Colonic mucosa (tissue), 4 donors: Measurements from ENCODE around the gene PGAP3. TPM values are rescaled to one million over a fixed set of nuclear protein-coding genes. Genes with fewer than 3 reads are reported as not detected.

Source experiments
- DNase-seq: peaks from one replicate; pipeline ENCODE4 v3.0.0-alpha.2; 2020
- H3K27ac ChIP-seq: fragments of 200-600 bp; one replicate; pipeline ENCODE4 v1.8.0; 2021
- H3K27me3 ChIP-seq: fragments of 200-600 bp; one replicate; pipeline ENCODE4 v1.8.0; 2021
- H3K36me3 ChIP-seq: fragments of 200-600 bp; one replicate; pipeline ENCODE4 v1.8.0; 2021
- H3K4me1 ChIP-seq: fragments of 200-600 bp; one replicate; pipeline ENCODE4 v1.8.0; 2021; ENCODE audit warnings: mild to moderate bottlenecking
- H3K4me3 ChIP-seq: fragments of 200-600 bp; one replicate; pipeline ENCODE4 v1.8.0; 2021
- H3K9ac ChIP-seq, 2 donors: one replicate each; pipeline ENCODE4 v1.7.0; 2013; ENCODE audit warnings: control low read depth in 2 of 2, low read depth in 2 of 2, low read length in 2 of 2
- H3K9me3 ChIP-seq: fragments of 200-600 bp; one replicate; pipeline ENCODE4 v1.8.0; 2021
- intact Hi-C: fragments of 100-400 bp; cut with DNase I; formaldehyde crosslinking; loops from one replicate; pipeline ENCODE4 v1.14.1; 2022
- total RNA-seq, 2 donors: library from RNA; stranded (reverse); fragmentation: NEBNext Ultra II Directional in 1 of 2; extraction: Animal tissue kit (Norgen Biotek cat#: 25700) in 1 of 2; gene quantifications; one replicate each; pipeline ENCODE4 v1.2.1, GENCODE V29; 2021
- TF ChIP-seq, protein P1 (sequence below): fragments of 200-600 bp; IDR thresholded peaks from one replicate; pipeline ENCODE4 v1.8.0; 2022; ENCODE audit warnings: antibody characterized with exemption, mild to moderate bottlenecking
- donor health status: healthy.
- donor health status: DM: no; HTN: no; CAD: no.
- donor health status: DM: no; HTN: no; CAD: no.

The PGAP3 gene
- total RNA-seq, 2 donors from 2014 or later, result 37.3 to 42.0 TPM

DNA sequence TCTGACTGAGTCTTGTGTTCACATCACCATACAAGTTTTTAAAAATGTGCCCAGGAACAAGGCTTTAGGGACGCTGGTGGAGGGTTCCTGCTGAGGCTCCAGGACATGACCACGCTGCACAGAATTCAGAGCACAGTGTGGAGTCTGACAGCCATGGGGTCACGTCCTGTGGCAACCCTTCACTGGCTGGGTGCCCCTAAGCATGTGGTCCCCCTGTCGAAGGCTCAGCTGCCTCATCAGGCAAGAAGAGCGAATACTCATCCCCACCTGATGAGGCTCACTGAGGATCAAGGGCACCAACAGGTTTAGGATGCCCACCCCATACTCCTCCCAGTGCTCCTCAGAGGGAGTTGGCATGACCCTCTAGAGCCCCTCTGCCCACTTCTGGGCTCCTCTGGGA lies 13.7 kb downstream of the PGAP3 start:
- intact Hi-C loops, result no loop called here
- H3K4me3 ChIP-seq, result no peak overlapping the region
- DNase-seq, result no peak
- H3K4me1 ChIP-seq, result peaks cover 11% of the 10 kb centered on the region
- TF ChIP-seq, protein P1, sequence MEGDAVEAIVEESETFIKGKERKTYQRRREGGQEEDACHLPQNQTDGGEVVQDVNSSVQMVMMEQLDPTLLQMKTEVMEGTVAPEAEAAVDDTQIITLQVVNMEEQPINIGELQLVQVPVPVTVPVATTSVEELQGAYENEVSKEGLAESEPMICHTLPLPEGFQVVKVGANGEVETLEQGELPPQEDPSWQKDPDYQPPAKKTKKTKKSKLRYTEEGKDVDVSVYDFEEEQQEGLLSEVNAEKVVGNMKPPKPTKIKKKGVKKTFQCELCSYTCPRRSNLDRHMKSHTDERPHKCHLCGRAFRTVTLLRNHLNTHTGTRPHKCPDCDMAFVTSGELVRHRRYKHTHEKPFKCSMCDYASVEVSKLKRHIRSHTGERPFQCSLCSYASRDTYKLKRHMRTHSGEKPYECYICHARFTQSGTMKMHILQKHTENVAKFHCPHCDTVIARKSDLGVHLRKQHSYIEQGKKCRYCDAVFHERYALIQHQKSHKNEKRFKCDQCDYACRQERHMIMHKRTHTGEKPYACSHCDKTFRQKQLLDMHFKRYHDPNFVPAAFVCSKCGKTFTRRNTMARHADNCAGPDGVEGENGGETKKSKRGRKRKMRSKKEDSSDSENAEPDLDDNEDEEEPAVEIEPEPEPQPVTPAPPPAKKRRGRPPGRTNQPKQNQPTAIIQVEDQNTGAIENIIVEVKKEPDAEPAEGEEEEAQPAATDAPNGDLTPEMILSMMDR, result no peak
- no peaks in the 10 kb centered on the region for H3K9me3 ChIP-seq
- no peak overlapping the region for H3K27ac ChIP-seq
- H3K36me3 ChIP-seq, result no peaks in the 10 kb centered on the region
- peak overlapping the region; percentile 5 to 88 for H3K9ac ChIP-seq
- H3K27me3 ChIP-seq, result no peaks in the 10 kb centered on the region

DNA sequence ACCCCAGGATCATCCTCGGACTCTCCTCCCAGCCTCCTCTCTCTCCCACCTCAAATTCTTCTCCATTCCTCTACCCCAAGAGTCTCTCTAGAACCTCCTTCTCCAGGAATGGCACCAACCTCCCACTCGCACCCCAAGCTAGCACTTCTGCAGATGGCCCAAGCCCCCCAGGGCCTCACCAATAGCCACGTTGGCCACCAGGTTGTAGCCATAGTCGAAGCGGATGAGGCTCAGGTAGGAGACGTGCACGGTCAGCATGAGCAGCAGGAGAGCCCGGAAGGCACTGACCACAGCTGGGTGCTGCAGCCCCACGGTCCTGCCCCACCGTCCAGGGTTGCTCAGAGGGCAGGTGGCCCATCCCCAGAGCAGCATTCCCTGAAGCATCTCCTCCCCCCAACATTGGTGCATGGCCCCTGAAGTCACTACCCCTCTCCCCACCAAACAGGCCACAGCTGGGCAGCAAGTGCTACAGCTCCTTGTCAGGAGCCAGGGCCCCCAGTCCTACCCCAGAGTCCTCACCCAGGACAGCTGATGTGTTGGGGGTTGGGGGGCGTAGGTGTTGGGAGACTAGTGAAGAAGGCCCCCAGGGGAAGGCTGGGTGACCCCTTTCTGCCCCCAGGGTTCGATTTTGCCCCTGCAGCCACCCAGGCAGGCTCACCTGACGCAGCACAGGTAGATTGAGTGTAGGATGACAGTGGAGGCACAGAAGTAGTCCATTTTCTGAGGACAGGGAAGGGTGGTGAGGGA lies 14.3 kb downstream of the PGAP3 start:
- Histone ChIP-seq H3K4me1 (peaks cover 10% of the 10 kb centered on the region), H3K9ac (peak overlapping the region in 1 of 2 donors; percentile 88), H3K27me3 (no peaks in the 10 kb centered on the region), H3K36me3 (no peaks in the 10 kb centered on the region), H3K9me3 (no peaks in the 10 kb centered on the region), H3K27ac (no peak overlapping the region), H3K4me3 (no peak overlapping the region)
- intact Hi-C loops, result no loop called here
- DNase-seq, result no peak
- TF ChIP-seq, protein P1, result no peak

DNA sequence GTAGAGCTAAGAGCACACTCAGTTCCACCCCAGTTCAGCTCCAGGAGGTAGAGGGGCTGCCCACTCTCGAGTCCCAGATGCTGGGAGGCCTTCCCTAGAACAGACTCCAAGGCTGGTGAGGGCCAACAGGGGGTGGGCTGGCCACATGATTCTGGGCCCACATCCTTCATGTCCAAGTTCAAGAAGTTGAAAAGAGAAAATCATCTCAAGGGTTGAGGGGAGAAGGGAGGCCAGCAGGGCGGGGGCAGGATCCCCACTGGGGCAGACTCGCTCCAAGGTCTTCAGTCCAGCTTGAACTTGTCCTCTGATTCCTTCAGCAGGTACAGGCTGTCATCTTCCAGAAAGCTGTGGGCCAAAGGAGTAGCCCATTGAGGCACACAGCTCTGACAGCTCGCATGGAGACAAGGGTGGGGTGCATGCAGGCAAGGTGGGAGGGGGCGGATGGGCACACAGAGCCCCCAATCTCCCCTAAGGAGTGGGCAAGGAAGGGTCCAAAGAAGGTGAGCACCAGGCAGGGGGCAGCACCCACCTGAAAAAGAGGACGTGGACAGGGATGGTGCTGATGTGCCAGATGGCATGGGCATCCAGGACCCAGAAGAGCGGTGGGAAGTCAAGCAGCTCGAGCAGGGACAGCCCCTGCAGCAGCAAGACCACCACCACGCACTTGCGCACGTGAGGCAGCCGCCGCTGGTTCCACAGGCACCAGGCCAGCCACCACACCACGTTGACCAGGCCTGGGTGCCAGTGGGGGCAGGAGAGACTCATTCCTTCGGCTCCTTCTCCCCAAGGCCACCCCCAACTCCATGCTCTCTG lies 15.1 kb downstream of the PGAP3 start:
- H3K9me3 ChIP-seq, result no peaks in the 10 kb centered on the region
- no peaks in the 10 kb centered on the region for H3K36me3 ChIP-seq
- H3K27me3 ChIP-seq, result peaks cover 8% of the 10 kb centered on the region
- H3K4me1 ChIP-seq, result peaks cover 10% of the 10 kb centered on the region
- DNase-seq, result no peak
- H3K27ac ChIP-seq, result no peak overlapping the region
- intact Hi-C loops, result no loop called here
- TF ChIP-seq, protein P1, result peak; percentile 8
- H3K4me3 ChIP-seq, result no peak overlapping the region
- peak overlapping the region in 1 of 2 donors; percentile 64 for H3K9ac ChIP-seq

DNA sequence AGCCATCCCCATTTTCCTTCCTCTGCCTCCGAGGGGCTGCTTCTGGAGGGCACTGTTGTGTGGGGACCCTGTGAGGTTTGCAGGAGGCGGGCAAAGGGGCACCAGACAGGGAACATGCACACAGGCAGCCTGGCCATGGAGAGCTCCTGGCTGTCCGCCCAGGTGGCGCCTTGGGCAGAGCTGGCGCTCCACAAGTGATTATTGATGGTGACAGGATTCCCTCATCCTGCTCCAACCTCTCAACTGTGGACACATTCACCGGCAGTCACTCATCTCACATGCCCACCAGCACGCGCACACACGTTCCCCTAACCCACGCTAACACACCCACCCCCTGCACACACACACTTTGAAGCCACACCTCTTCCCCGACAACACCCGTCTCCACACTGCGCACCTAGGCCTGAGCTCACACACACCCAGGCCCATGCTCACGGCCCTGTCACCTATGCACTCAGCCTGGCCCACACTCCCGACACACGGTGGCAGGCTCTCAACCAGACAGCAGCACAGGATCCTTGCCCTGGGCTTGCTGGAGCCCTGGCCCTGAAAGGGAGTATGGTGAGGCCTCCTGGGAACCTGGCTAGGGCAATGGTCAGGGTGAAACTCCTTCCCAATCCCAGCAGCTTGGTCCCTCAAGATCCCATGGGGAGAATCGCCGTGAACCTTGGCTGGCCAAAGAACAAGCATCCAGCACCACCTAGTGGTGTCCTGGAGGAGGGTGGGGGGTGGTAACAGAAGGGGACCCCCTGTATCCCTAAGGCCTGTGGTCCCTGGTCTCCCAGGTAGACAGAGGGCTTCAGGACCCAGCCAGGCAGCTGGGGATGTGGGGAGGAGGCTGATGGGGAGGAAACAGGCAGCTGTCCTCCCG lies 16.0 kb downstream of the PGAP3 start:
- H3K4me1 ChIP-seq, result peaks cover 14% of the 10 kb centered on the region
- H3K4me3 ChIP-seq, result no peak overlapping the region
- no peaks in the 10 kb centered on the region for H3K36me3 ChIP-seq
- TF ChIP-seq, protein P1, result peak; percentile 57
- peak overlapping the region in 1 of 2 donors; percentile 64 for H3K9ac ChIP-seq
- H3K27ac ChIP-seq, result no peak overlapping the region
- intact Hi-C loops, result no loop called here
- peaks cover 16% of the 10 kb centered on the region for H3K27me3 ChIP-seq
- H3K9me3 ChIP-seq, result no peaks in the 10 kb centered on the region
- peak; percentile 72 for DNase-seq

DNA sequence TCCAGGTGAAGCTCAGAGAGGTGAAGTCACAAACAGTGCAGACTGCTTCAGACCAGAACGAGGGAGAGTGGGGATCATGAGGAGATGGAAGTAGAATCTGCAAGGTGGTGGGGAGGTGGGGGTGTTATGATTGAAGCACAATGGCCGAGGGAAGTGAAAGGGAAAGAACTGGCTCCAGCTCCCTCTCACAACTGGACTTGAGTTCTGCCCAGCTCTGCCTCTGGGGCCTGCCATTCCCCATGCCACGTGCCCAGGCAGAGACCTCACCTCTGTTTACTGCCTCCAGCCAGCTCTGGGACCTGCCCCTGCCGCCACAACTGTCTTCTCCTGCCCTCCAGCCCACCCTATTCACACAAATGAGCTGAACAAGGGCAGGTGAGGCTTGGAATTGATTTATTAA lies 17.1 kb downstream of the PGAP3 start:
- Histone ChIP-seq H3K9ac (no peak overlapping the region), H3K27ac (no peak overlapping the region), H3K4me1 (peaks cover 7% of the 10 kb centered on the region), H3K27me3 (peaks cover 20% of the 10 kb centered on the region), H3K9me3 (no peaks in the 10 kb centered on the region), H3K4me3 (no peak overlapping the region), H3K36me3 (no peaks in the 10 kb centered on the region)
- TF ChIP-seq, protein P1, result no peak
- no peak for DNase-seq
- intact Hi-C loops, result no loop called here
